HG03280 (cell line): Measurements from ENCODE around the gene BHMT2.

Experiments used
- ATAC-seq: cut with Tn5 transposase; IDR thresholded peaks from one replicate; pipeline ENCODE4 v1.9.1; 2021; ENCODE audit warnings: mild to moderate bottlenecking, moderate library complexity; ENCODE audit not compliant: unreplicated experiment

The BHMT2 gene

DNA sequence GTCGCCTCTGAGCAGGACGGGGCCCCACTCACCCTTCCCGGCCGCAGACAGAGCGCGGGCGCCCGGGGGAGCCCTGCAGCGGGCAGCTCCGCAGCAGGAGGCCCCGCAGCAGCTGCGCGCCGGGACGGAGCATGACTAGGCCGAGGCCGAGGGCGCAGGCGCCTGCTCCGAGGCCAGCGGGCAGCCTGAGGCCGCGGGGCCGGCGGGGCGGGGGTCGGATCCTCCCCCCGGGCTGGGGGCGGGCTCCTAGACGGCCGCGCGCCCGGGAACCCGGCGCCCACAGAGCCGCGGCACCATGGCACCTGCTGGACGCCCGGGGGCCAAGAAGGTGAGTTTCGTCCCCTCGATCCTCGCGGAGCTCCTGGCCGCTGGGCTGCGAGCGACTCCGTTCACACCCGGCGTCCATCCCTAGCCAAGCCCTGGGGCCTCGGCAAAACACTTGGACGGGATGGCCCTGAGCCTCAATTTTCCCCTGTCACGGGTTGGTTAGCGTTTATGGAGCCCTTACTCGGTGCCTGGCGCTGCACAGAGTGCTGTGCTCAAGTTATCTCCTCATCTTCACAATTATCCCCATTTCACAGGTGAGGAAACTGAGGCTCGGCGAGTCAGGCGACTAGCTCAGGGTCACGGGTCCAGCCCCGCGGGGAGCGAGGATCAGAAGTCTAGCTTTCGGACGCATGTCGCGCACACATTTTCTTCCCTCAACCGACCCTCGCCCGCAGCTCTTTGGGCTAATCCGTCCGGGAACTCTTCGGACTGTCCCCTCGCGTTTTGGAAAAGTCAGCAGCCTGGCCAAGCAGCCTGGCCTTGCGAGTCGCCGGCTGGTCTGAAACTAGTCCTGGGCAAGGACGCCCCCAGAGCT, at the start of gene BHMT2, which contains the start of gene DMGDH:
Gene BHMT2 (plus strand): TSS at position 280 of the 862 bp plus-strand sequence. CDS start 16 bp downstream, at position 296.
Gene DMGDH (minus strand): TSS at position 187 of the 862 bp plus-strand sequence. CDS start 54 bp downstream, at position 133.
- ATAC-seq, result no peak

DNA sequence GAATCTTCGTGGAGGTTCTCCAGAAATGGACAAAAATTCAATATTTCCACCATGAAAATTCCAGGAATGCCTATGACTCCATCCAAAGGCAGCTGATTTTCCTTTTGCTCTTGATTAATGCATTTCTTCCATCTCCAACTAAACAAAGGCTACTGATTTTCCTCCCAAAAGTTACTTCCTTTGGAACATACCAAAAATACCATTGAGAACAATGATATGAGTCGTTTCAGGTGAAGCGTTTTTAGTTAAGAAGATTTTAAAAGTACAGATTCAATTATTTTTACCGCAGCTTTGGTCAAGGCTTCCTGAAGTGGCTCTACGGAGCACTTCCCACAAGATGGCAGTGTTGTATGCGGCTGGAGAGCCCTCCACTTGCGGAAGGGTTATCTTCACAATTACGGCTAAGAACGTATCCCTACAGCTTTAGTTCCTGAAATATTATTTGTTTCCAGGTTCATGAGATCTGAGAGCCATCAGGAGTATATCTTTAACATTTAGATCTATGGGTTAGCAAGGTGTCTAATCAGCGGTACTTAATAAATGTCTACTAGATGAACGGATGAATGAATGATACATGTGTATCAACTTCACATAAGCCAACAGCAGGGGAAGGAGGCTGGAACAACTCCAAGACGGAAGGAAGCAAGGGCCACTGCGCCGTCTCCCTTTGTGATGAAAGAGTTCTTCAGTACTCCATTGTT, 48.6 kb upstream of the BHMT2 start:
- ATAC-seq, result no peak

DNA sequence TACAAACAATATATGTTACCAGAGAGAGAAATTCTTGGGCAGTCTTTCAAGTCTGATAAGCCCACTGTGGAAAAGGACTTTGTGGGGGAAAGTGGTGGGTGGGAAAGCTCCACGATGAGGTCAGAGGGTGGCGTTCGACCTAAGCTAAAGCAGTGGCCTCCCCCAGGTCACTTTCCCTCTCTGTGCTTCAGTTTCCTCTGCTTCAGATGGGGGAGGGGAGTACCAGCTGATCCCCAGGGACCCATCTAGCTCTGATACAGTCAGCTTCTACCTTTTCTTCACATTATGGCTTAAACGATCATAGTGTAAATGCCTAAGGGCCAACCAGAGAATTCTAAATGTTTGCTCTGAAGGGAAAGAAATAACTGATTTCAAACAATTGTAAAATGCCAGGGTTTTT, 47.8 kb upstream of the BHMT2 start:
- no peak for ATAC-seq

- no peak for ATAC-seq
These were observed 46.8 kb upstream of the BHMT2 start for GRCh38 chr5:79022771-79023170.

- no peak for ATAC-seq
These were observed 46.2 kb upstream of the BHMT2 start for GRCh38 chr5:79023348-79023747.

- no peak for ATAC-seq
These were observed 45.6 kb upstream of the BHMT2 start for GRCh38 chr5:79023947-79024346.

GRCh38 chr5:79025054-79025472, 44.5 kb upstream of the BHMT2 start:
- ATAC-seq, result no peak

GRCh38 chr5:79030663-79031484, 38.7 kb upstream of the BHMT2 start:
- ATAC-seq, result no peak

DNA sequence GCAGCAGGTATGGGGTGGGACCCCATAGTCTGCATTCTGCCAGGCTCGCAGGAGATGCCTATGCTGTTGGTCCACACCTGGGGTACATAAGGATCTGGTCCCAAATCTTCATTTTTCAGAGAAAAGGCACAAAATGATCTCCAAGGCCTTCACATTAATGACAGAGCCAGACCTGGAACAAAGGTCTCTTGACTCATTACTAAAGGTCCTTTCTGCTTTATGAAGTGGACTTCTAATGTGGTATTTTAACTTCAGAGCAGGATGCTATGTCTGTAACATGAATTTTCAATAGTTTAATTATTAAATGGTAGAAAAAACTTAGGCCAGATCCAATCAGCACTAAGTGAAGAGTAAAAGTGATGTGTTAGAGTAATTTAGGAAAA, 38.1 kb upstream of the BHMT2 start:
- ATAC-seq, result no peak

DNA sequence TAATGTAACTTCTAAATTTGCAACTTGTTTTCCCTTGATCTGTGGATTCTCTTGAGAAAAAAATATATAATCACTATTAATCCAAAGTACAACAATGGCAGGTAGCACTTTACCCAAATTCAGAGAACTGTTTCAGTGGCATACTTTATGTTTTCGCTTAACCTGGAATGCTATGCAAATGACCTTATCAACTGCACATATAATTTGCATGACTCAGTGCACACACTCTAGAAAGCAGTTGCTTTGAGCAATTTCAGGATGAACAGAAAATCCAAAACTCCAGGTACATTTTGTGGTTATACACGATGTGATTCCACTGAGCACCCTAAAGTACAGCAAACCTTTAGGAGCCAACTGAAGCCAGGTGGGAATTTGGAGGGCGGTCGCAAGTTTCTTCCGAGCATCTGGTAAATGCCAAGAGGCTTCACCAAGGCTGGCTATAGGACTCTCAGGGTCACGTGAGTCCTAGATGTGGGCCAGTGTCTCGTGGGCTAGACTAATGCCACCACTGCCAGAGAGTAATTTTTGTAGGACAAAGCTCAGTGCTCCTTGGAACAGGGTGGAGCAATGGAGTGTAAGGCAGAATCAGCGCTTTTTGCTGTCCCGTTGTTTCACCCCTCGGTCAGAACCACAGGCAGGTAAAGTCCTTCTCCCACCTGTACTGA, 37.4 kb upstream of the BHMT2 start:
- ATAC-seq, result no peak

GRCh38 chr5:79032782-79033181, 36.8 kb upstream of the BHMT2 start:
- ATAC-seq, result no peak

DNA sequence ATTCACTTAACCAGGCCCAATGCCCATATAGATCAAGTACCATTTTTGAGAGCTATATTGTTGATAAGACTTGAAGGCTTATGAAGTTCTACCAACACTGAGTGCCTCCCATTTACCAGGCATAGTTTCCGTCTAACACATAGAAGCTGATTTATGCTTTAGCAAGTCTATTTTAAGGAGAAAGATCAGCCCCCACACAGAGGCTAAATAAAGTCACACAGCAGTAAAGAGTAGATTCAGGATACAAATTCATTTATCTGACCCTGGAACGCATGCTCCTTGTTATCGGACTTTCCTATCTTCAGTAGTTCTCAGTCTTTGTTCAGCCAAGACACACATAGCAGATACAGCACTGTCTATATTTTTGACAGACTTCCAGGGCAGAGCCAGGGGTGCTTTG, 34.3 kb upstream of the BHMT2 start:
- ATAC-seq, result no peak

DNA sequence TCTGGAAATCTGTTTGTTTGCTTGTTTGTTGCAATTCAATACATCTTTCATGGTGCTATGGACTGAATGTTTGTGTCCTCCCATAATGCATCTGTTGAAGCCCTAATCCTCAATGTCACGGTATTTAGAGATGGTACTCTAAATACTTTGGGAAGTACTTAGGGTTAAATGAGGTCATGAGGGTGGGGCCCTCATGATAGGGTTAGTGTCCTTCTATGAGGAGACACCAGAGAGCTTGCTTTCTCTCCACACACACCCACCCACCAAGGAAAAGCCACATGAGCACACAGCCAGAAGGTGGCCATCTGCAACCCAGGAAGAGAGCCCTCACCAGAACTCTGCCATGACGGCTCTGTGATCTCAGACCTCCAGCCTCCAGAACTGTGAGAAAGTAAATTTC, 32.8 kb upstream of the BHMT2 start:
- ATAC-seq, result no peak

GRCh38 chr5:79042188-79042587, 27.4 kb upstream of the BHMT2 start:
- ATAC-seq, result no peak

GRCh38 chr5:79047199-79047598, 22.4 kb upstream of the BHMT2 start:
- ATAC-seq, result no peak

DNA sequence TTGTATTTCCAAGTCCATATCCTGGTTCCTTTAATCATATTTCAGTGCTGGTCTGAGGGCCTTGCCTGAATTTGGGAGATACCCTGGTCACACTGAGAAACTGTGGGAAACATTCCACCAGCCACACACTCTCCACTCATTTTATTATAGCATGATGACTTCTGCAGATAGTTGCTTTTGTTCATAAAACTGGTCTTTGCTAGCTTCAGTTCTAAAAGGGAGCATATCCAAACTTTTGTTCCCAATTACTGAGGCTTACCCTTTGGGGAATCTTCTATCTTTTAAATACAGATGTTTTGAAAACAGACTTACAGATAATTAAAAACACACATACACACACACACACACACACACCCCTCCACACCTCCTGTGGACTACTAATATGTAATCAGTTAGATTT, 21.1 kb upstream of the BHMT2 start:
- no peak for ATAC-seq

GRCh38 chr5:79050498-79050897, 19.1 kb upstream of the BHMT2 start:
- ATAC-seq, result no peak

GRCh38 chr5:79053321-79053720, 16.2 kb upstream of the BHMT2 start:
- ATAC-seq, result no peak

GRCh38 chr5:79055017-79055416, 14.6 kb upstream of the BHMT2 start:
- ATAC-seq, result no peak

- ATAC-seq, result no peak
These were observed 12.7 kb upstream of the BHMT2 start for GRCh38 chr5:79056847-79057246.

DNA sequence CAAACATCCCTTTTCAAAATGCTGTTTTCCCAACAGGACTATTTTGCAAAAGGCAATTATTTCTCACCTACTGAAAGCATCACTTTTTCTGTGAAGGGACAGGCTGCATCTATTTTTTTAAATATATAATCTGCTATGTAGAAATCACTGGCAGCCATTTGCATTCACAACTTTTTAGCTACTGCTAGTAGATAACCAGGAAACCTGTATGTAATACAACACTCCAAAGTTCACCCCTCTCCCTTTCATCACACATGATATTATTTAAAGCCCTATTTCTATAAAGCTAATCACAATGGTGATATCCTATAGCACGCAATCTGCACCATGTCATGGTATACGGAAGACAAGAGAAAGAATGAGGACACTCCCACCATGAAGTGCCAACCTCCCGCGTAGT, 9.9 kb upstream of the BHMT2 start:
- no peak for ATAC-seq
